Breast epithelium (tissue), 3 donors: ENCODE data around the gene EP400.

Source experiments
- CTCF ChIP-seq, 3 donors: fragments of 450-650 bp; IDR thresholded peaks; one replicate each; pipeline ENCODE4 v1.5.1; 2016 to 2017; ENCODE audit warnings: antibody characterized with exemption in 3 of 3, mild to moderate bottlenecking in 3 of 3, moderate library complexity in 3 of 3
- POLR2A ChIP-seq: fragments of 450-650 bp; IDR thresholded peaks from one replicate; pipeline ENCODE4 v1.6.1; 2016; ENCODE audit warnings: antibody characterized with exemption, mild to moderate bottlenecking, moderate library complexity

- TF ChIP-seq CTCF (IDR thresholded peaks at IDR 0.05) (no peak), POLR2A (no peak)
These were observed 54.1 kb downstream of the EP400 start for GRCh38 chr12:132003846-132004245.
